Prostate gland (tissue), 2 donors: ENCODE results near the gene BCL2A1.

Experiments
- POLR2AphosphoS5 ChIP-seq: sonication (generic); formaldehyde crosslinking; IDR thresholded peaks from one replicate; pipeline ENCODE4 v1.6.1; 2017; ENCODE audit warnings: antibody characterized with exemption
- TF ChIP-seq, protein P1 (sequence below), 4 experiments: fragments of 200-600 bp in 2 of 4; fragments of 450-650 bp in 2 of 4; sonication (generic) in 2 of 4; IDR thresholded peaks; 1 replicate in 3 of 4; 2 replicates in 1 of 4; pipeline ENCODE4 v1.5.1; 2016 to 2019; ENCODE audit warnings: antibody characterized with exemption in 4 of 4, mild to moderate bottlenecking in 2 of 4, moderate library complexity in 2 of 4

DNA sequence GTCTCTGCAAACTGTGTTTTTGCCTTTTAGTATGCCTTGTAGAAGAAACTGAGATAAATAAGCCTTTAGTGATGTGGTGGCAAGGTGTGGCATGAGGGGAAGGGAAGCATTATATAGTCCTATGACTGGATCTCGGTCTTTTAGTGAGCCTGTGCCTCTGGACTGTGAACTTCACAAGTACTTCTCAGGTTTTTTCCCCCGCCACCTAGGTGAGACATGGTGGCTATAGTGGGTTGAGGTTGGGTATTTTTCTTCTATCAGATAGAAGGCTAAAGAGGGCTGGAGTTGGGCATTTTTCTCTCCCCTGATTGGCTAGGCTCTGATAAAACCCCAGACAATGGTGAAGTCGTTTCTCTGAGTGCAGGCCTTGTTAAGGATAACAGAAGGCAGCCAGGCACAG is 49.7 kb upstream of the BCL2A1 start:
- no peak for TF ChIP-seq POLR2AphosphoS5
- TF ChIP-seq, protein P1, sequence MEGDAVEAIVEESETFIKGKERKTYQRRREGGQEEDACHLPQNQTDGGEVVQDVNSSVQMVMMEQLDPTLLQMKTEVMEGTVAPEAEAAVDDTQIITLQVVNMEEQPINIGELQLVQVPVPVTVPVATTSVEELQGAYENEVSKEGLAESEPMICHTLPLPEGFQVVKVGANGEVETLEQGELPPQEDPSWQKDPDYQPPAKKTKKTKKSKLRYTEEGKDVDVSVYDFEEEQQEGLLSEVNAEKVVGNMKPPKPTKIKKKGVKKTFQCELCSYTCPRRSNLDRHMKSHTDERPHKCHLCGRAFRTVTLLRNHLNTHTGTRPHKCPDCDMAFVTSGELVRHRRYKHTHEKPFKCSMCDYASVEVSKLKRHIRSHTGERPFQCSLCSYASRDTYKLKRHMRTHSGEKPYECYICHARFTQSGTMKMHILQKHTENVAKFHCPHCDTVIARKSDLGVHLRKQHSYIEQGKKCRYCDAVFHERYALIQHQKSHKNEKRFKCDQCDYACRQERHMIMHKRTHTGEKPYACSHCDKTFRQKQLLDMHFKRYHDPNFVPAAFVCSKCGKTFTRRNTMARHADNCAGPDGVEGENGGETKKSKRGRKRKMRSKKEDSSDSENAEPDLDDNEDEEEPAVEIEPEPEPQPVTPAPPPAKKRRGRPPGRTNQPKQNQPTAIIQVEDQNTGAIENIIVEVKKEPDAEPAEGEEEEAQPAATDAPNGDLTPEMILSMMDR (IDR thresholded peaks at IDR 0.05): no peak
